ENCODE data around the gene OR4A15.

Gene OR4A15

DNA sequence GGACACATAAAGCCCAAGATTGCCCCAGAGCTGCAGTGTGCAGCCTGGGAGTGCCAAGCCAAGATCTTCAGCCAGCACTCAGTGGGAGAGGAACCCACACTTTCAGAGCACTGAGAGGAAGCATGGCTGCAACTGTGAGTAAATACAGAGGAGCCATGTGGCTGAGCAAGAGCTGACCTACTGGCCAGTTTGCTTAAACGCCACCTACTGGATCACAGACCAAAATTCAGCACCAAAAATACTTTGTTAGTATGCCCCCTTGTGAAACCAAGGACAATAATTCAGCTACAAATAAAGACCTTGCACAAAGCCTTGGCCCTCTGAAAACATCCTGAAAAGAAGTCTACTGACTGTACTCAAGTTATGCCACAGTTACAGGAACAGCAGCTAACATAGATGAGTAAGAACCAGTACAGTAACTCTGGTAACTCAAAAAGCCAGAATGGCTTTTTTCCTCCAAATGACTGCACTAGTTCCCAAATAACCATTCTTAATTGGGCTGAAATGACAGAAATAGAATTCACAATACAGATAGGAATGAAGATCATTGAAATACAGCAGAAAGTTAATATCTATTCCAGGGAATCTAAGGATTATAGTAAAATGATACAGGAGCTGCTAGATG lies 10.1 kb upstream of the OR4A15 start:
- POLR2A ChIA-PET, result no interaction called here
- CTCF ChIA-PET, result no interaction called here
- DNase-seq (ENCODE audit: extremely low spot score), result no peak
- no peak for TF ChIP-seq L3MBTL2 (conservative IDR thresholded peaks at IDR 0.05)
- no peak for TF ChIP-seq FOXM1 (IDR thresholded peaks at IDR 0.05; ENCODE audit: borderline replicate concordance)
- TF ChIP-seq FOXK2 (IDR thresholded peaks at IDR 0.05), result no peak
- no peak for TF ChIP-seq ELF4 (IDR thresholded peaks at IDR 0.05)
- TF ChIP-seq TARDBP (IDR thresholded peaks at IDR 0.05), result no peak
- TF ChIP-seq LEF1 (IDR thresholded peaks at IDR 0.05; ENCODE audit: borderline replicate concordance), result no peak
- no peak for TF ChIP-seq SUZ12 (IDR thresholded peaks at IDR 0.05)
- TF ChIP-seq SP1 (IDR thresholded peaks at IDR 0.05), result no peak
- TF ChIP-seq ARNT (IDR thresholded peaks at IDR 0.05), result no peak
- no peak for TF ChIP-seq FOXA1 (IDR thresholded peaks at IDR 0.05)

DNA sequence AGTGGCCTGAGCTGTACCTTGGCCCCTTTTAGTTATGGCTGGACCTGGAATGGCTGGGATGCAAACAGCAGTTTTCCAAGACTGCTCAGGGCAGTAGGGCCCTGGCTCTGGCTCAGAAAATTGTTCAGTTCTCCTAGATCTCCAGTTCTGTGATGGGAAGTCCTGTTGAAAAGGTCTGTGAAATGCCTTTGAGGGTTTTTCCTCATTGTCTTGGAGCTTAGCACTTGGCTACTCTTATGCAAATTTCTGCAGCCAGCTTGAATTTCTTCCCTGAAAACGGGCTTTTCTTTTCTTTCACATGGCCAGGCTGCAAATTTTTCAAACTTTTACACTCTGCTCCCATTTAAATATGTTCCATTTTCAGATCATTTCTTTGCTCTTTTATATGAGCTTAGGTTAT lies 33.2 kb downstream of the OR4A15 start:
- POLR2A ChIA-PET, result no interaction called here
- CTCF ChIA-PET, result no interaction called here
- DNase-seq (ENCODE audit: extremely low spot score), result no peak
- TF ChIP-seq CTBP1 (IDR thresholded peaks at IDR 0.05; ENCODE audit: borderline replicate concordance), result no peak
- TF ChIP-seq SP1 (IDR thresholded peaks at IDR 0.05), result no peak
- no peak for TF ChIP-seq HDGF (IDR thresholded peaks at IDR 0.05; ENCODE audit: borderline replicate concordance)
- TF ChIP-seq ELF4 (IDR thresholded peaks at IDR 0.05), result no peak
- TF ChIP-seq ARNT (IDR thresholded peaks at IDR 0.05), result no peak
- TF ChIP-seq NFRKB (IDR thresholded peaks at IDR 0.05), result no peak
- no peak for TF ChIP-seq SUZ12 (IDR thresholded peaks at IDR 0.05)
- TF ChIP-seq, protein P1, sequence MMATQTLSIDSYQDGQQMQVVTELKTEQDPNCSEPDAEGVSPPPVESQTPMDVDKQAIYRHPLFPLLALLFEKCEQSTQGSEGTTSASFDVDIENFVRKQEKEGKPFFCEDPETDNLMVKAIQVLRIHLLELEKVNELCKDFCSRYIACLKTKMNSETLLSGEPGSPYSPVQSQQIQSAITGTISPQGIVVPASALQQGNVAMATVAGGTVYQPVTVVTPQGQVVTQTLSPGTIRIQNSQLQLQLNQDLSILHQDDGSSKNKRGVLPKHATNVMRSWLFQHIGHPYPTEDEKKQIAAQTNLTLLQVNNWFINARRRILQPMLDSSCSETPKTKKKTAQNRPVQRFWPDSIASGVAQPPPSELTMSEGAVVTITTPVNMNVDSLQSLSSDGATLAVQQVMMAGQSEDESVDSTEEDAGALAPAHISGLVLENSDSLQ (IDR thresholded peaks at IDR 0.05), result no peak

All from HEK293T (cell line).